ENCODE results near the gene FXYD7. TPM values are rescaled to one million over a fixed set of nuclear protein-coding genes. Genes with fewer than 3 reads are reported as not detected.
"Not testable (repeated sequence)": the region's sequence is repeated elsewhere in the genome, so short reads cannot be mapped to it uniquely, and the experiment has no call there.

Gene FXYD7
- total RNA-seq, 3 donors from 2014 or later: 1.5 TPM; not detected in 2

DNA sequence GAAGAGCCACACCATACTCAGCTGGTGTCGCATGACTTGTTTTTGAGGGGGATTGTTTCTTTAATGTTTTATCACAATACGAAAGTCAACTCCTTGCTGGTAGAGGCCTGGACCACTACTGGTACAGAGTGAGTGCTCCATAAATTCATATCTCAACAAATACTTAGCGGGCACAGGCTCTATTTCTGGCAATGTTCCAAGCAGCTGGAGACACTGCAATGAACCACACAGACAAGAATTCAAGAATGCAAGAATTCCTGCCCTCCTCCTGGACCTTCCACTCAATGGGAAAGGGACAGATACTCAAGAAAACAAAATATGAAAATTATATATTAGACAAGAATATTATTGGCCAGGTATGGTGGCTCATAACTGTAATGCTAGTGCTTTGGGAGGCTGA, 6.4 kb downstream of the FXYD7 start:
- Histone ChIP-seq H3K4me1 (ENCODE audit: low read depth) (no peaks in the 10 kb centered on the region), H3K4me3 (no peak overlapping the region), H3K9me3 (no peaks in the 10 kb centered on the region), H3K36me3 (ENCODE audit: low read depth) (no peaks in the 10 kb centered on the region)
- DNase-seq (no peak), ATAC-seq (no peak)
- intact Hi-C loops (cut with DNase I, micrococcal nuclease): no loop called here
- TF ChIP-seq, protein P1, sequence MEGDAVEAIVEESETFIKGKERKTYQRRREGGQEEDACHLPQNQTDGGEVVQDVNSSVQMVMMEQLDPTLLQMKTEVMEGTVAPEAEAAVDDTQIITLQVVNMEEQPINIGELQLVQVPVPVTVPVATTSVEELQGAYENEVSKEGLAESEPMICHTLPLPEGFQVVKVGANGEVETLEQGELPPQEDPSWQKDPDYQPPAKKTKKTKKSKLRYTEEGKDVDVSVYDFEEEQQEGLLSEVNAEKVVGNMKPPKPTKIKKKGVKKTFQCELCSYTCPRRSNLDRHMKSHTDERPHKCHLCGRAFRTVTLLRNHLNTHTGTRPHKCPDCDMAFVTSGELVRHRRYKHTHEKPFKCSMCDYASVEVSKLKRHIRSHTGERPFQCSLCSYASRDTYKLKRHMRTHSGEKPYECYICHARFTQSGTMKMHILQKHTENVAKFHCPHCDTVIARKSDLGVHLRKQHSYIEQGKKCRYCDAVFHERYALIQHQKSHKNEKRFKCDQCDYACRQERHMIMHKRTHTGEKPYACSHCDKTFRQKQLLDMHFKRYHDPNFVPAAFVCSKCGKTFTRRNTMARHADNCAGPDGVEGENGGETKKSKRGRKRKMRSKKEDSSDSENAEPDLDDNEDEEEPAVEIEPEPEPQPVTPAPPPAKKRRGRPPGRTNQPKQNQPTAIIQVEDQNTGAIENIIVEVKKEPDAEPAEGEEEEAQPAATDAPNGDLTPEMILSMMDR (IDR thresholded peaks at IDR 0.05): no peak

DNA sequence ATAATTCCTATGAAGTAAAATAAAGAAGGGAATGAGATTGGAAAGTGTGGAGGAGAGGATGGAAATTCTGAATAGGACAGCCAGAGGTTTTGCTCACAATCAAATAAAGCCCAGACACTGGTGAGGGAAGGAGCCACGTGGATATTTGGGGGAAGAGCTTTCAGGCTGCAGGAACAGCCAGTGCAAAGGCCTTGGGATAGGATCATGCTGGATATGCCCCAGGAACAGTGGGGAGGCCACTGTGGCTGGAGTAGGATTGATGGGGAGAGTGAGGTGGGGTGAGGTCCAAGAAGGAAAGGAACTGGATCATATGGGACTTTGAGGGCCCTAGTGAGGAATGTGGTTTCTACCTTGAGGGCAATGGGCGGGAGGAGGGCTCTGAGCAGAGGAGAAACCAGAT, 7.4 kb downstream of the FXYD7 start:
- intact Hi-C loops (cut with DNase I, micrococcal nuclease): no loop called here
- Histone ChIP-seq H3K4me3 (no peak overlapping the region), H3K4me1 (ENCODE audit: low read depth) (no peaks in the 10 kb centered on the region), H3K36me3 (ENCODE audit: low read depth) (no peaks in the 10 kb centered on the region), H3K9me3 (no peaks in the 10 kb centered on the region)
- TF ChIP-seq, protein P1 (IDR thresholded peaks at IDR 0.05): no peak
- ATAC-seq (no peak), DNase-seq (no peak)

DNA sequence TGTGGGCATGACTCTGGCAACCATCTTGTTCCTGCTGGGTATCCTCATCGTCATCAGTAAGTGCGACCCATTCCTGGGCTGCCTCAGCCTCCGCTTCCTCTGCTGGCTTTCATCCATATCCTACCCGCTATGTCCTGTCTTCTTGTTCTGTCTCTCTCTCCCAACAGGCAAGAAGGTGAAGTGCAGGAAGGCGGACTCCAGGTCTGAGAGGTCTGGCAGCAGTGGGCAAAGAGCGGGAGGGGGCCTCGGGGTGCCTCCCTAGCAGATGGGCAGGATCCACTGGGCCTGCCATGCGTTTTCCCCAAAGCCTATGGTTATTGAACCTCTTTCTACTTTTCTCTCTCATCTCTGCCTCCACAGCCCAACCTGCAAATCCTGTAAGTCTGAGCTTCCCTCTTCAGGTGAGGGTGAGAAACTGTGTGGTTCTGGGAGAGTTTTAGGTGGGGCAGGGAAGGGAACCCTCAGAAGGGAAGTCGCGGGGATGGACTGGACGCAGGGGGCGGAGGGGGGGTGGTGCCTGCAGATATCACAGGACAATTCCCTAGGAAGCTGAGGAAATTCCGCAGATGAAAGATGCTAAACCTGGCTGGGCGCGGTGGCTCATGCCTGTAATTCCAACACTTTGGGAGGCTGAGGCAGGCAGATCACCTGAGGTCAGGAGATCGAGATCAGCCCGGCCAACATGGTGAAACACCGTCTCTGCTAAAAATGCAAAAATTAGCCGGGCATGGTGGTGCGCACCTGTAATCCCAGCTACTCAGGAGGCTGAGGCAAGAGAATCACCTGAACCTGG, 8.4 kb downstream of the FXYD7 start:
- DNase-seq (no peak), ATAC-seq (no peak)
- no peaks in the 10 kb centered on the region for H3K9me3 ChIP-seq
- TF ChIP-seq, protein P1 (IDR thresholded peaks at IDR 0.05): no peak
- no peak overlapping the region for H3K4me3 ChIP-seq
- no peaks in the 10 kb centered on the region for H3K4me1 ChIP-seq (ENCODE audit: low read depth)
- H3K36me3 ChIP-seq (ENCODE audit: low read depth): no peaks in the 10 kb centered on the region
- intact Hi-C loops (cut with DNase I, micrococcal nuclease): no loop called here

DNA sequence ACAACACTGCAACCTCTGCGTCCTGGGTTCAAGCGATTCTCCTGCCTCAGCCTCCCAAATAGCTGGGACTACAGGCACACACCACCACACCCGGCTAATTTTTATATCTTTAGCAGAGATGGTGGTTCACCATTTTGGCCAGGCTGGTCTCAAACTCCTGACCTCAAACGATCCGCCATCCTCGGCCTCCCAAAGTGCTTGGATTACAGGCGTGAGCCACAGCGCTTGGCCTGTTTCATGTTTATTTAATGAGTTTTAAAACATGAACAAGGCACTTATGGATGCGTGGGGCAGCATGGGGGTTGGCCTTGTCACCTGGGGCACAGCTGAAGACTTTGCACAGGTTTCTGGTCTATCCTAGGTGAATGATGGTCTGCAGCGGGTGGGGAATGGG, 10.1 kb downstream of the FXYD7 start:
- H3K4me3 ChIP-seq; H3K9me3 ChIP-seq; intact Hi-C loops (cut with DNase I, micrococcal nuclease); ATAC-seq; H3K4me1 ChIP-seq (ENCODE audit: low read depth); DNase-seq; H3K36me3 ChIP-seq (ENCODE audit: low read depth): not testable (repeated sequence)

DNA sequence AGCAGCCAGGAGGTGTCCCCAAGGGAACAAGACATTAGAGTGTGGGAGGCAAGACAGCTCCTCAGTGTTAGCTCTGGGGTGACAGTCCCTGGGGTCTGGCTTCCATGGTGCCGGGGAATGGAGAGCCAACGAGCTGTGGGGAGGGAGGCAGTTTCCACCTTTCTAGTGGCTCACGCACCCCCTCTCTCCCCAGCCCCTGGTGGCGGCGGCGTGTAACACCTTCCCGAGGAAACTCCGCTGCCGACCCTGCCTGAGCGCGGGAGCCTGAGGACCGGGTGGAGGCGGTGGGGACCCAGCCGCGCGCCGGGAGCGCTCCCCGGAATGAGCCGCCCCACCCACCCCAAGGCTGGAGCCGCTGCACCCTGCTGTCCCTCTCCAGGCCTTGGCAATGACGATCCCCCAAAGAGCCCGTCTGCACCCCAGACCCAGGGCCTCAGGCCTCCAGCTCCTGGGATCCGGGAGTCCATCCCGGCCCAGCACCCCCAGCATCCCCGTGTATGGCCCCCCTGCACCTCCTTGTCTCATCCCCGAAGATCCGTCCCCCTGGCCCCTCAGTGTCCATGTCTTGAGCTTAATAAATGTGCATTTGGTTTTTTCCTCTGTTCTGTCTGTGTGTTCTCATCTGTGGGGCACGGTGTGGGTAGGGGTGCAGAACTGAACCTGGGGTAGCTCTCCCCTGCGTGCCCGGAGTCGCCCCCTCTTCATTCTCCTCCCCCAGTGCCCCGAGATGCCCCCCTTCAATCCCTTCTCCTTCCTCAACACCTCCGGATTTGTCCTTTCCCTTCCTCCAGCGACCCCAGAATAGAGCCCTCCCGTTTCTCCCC, 10.9 kb downstream of the FXYD7 start:
- intact Hi-C loops (cut with DNase I, micrococcal nuclease): no loop called here
- peak in 2 of 3 donors; percentile 68 to 71 for DNase-seq
- no peak overlapping the region for H3K4me3 ChIP-seq

More for the DNA sequence above, 10.9 kb downstream of the FXYD7 start:
- Histone ChIP-seq H3K9me3 (no peaks in the 10 kb centered on the region), H3K36me3 (ENCODE audit: low read depth) (no peaks in the 10 kb centered on the region), H3K4me1 (ENCODE audit: low read depth) (no peaks in the 10 kb centered on the region)
- ATAC-seq: peak; percentile 61
- TF ChIP-seq, protein P1 (IDR thresholded peaks at IDR 0.05): no peak
